H9 (cell line): Measurements from ENCODE around the gene CHST1. TPM values are rescaled to one million over a fixed set of nuclear protein-coding genes. Genes with fewer than 3 reads are reported as not detected.

Experiments used
- DNase-seq: peaks from one replicate; pipeline ENCODE4 v3.0.0-alpha.2; 2017
- H2AFZ ChIP-seq: one replicate; pipeline ENCODE4 v1.6.1; 2013; ENCODE audit warnings: mild to moderate bottlenecking, low read length, control low read depth, moderate library complexity
- H2AK5ac ChIP-seq: 2 replicates; pipeline ENCODE4 v1.6.1; 2013; ENCODE audit warnings: low read length, control low read depth, mixed read lengths; ENCODE audit not compliant: insufficient read length
- H2BK120ac ChIP-seq: one replicate; pipeline ENCODE4 v1.6.1; 2013; ENCODE audit warnings: low read depth, mild to moderate bottlenecking, low read length, control low read depth, inconsistent platforms; ENCODE audit not compliant: poor library complexity, severe bottlenecking
- H2BK12ac ChIP-seq: 2 replicates; pipeline ENCODE4 v1.6.1; 2013; ENCODE audit warnings: low read length, control low read depth, mixed read lengths, low read depth; ENCODE audit not compliant: insufficient read length
- H2BK15ac ChIP-seq: 2 replicates; pipeline ENCODE4 v1.6.1; 2013; ENCODE audit warnings: low read depth, low read length, control low read depth
- H2BK20ac ChIP-seq: one replicate; pipeline ENCODE4 v1.6.1; 2013; ENCODE audit warnings: low read depth, mild to moderate bottlenecking, low read length, control low read depth, inconsistent platforms; ENCODE audit not compliant: poor library complexity, severe bottlenecking
- H2BK5ac ChIP-seq: 2 replicates; pipeline ENCODE4 v1.6.1; 2013; ENCODE audit warnings: low read length, control low read depth, mixed read lengths; ENCODE audit not compliant: insufficient read length
- H3K14ac ChIP-seq: 2 replicates; pipeline ENCODE4 v1.6.1; 2013; ENCODE audit warnings: low read length, control low read depth; ENCODE audit not compliant: insufficient read depth
- H3K18ac ChIP-seq: 2 replicates; pipeline ENCODE4 v1.6.1; 2013; ENCODE audit warnings: low read depth, mild to moderate bottlenecking, mixed read lengths, low read length, control low read depth; ENCODE audit not compliant: insufficient read length
- H3K23ac ChIP-seq: 2 replicates; pipeline ENCODE4 v1.6.1; 2013; ENCODE audit warnings: low read length, control low read depth, mixed read lengths, low read depth; ENCODE audit not compliant: insufficient read length
- H3K23me2 ChIP-seq: 2 replicates; pipeline ENCODE4 v1.6.1; 2013; ENCODE audit warnings: low read depth, mild to moderate bottlenecking, mixed read lengths, low read length, control low read depth; ENCODE audit not compliant: insufficient read length, poor library complexity, severe bottlenecking
- H3K27ac ChIP-seq: 2 replicates; pipeline ENCODE4 v1.5.1; 2013; ENCODE audit warnings: low read length, control low read depth, mixed read lengths, low read depth; ENCODE audit not compliant: insufficient read length
- H3K27me3 ChIP-seq: 2 replicates; pipeline ENCODE4 v1.6.1; 2013; ENCODE audit warnings: low read length, control low read depth, inconsistent platforms; ENCODE audit not compliant: insufficient read depth
- H3K4ac ChIP-seq: 2 replicates; pipeline ENCODE4 v1.6.1; 2013; ENCODE audit warnings: low read depth, mild to moderate bottlenecking, control low read depth, inconsistent platforms, low read length, moderate library complexity
- H3K4me1 ChIP-seq: 2 replicates; pipeline ENCODE4 v1.6.1; 2013; ENCODE audit warnings: low read length, control low read depth, inconsistent platforms; ENCODE audit not compliant: insufficient read depth
- H3K4me2 ChIP-seq: 2 replicates; pipeline ENCODE4 v1.6.1; 2013; ENCODE audit warnings: low read length, control low read depth, mixed read lengths; ENCODE audit not compliant: insufficient read length, insufficient read depth
- H3K56ac ChIP-seq: 2 replicates; pipeline ENCODE4 v1.6.1; 2013; ENCODE audit warnings: low read depth, mild to moderate bottlenecking, mixed read lengths, low read length, control low read depth; ENCODE audit not compliant: insufficient read length
- H3K79me1 ChIP-seq: 2 replicates; pipeline ENCODE4 v1.6.1; 2013; ENCODE audit warnings: low read depth, mild to moderate bottlenecking, moderate library complexity, low read length, control low read depth, inconsistent platforms; ENCODE audit not compliant: insufficient read depth, poor library complexity, severe bottlenecking
- H3K79me2 ChIP-seq: 2 replicates; pipeline ENCODE4 v1.6.1; 2013; ENCODE audit warnings: low read length, control low read depth, inconsistent platforms; ENCODE audit not compliant: insufficient read depth
- H3K9ac ChIP-seq: 2 replicates; pipeline ENCODE4 v1.6.1; 2013; ENCODE audit warnings: low read length, control low read depth, mixed read lengths; ENCODE audit not compliant: insufficient read length; ENCODE audit errors: extremely low read depth
- H3K9me3 ChIP-seq: one replicate; pipeline ENCODE4 v1.6.1; 2013; ENCODE audit warnings: low read depth, low read length, inconsistent platforms; ENCODE audit not compliant: control insufficient read depth
- H3T11ph ChIP-seq: one replicate; pipeline ENCODE4 v1.6.1; 2013; ENCODE audit warnings: mild to moderate bottlenecking, low read length, control low read depth, inconsistent platforms
- H4K20me1 ChIP-seq: one replicate; pipeline ENCODE4 v1.6.1; 2013; ENCODE audit not compliant: control insufficient read depth, insufficient read length, insufficient read depth
- H4K5ac ChIP-seq: 2 replicates; pipeline ENCODE4 v1.6.1; 2013; ENCODE audit warnings: low read depth, mild to moderate bottlenecking, mixed read lengths, low read length, control low read depth; ENCODE audit not compliant: insufficient read length
- H4K8ac ChIP-seq: replicated peaks from 2 replicates; pipeline ENCODE4 v1.6.1; 2013; ENCODE audit warnings: low read length, control low read depth, mixed read lengths, low read depth; ENCODE audit not compliant: insufficient read length
- H4K91ac ChIP-seq: 2 replicates; pipeline ENCODE4 v1.6.1; 2013; ENCODE audit warnings: low read depth, mild to moderate bottlenecking, moderate library complexity, mixed read lengths, low read length, control low read depth; ENCODE audit not compliant: insufficient read length
- H3K27ac Mint-ChIP-seq, 3 experiments: 2 replicates in 2 of 3; 3 replicates in 1 of 3; pipeline ENCODE4 v1.8.0; 2020 to 2021; ENCODE audit warnings: mixed read lengths in 3 of 3, mild to moderate bottlenecking in 1 of 3, moderate library complexity in 1 of 3
- H3K27me3 Mint-ChIP-seq: 2 replicates; pipeline ENCODE4 v1.8.0; 2021; ENCODE audit warnings: low read depth, mild to moderate bottlenecking, moderate library complexity, mixed read lengths
- H3K36me3 Mint-ChIP-seq, 3 experiments: 2 replicates in 2 of 3; 3 replicates in 1 of 3; pipeline ENCODE4 v1.8.0; 2020 to 2021; ENCODE audit warnings: low read depth in 3 of 3, mixed read lengths in 3 of 3; ENCODE audit not compliant: insufficient read depth in 1 of 3
- H3K4me1 Mint-ChIP-seq, 2 experiments: 2 replicates each; pipeline ENCODE4 v1.8.0; 2020; ENCODE audit warnings: mixed read lengths in 2 of 2
- H3K4me3 Mint-ChIP-seq, 2 experiments: 2 replicates in 1 of 2; 3 replicates in 1 of 2; pipeline ENCODE4 v1.8.0; 2020 to 2021; ENCODE audit warnings: mild to moderate bottlenecking in 2 of 2, mixed read lengths in 2 of 2, moderate library complexity in 1 of 2
- H3K9me3 Mint-ChIP-seq, 2 experiments: 2 replicates in 1 of 2; 3 replicates in 1 of 2; pipeline ENCODE4 v1.8.0; 2020; ENCODE audit warnings: mild to moderate bottlenecking in 2 of 2, mixed read lengths in 2 of 2, moderate library complexity in 1 of 2
- CTCF ChIP-seq: fragments of 200-600 bp; sonication (generic); conservative IDR thresholded peaks from 3 replicates; pipeline ENCODE4 v1.8.0; 2021; ENCODE audit warnings: antibody characterized with exemption, mild to moderate bottlenecking
- WGBS: extraction: QIAGEN DNeasy Blood & Tissue Kit; methylation state at CpG from one replicate; pipeline ENCODE4 v1.1.7; 2013; ENCODE audit warnings: missing lambda C conversion rate, low lambda C conversion rate, mixed read lengths; ENCODE audit not compliant: insufficient read length; ENCODE audit errors: extremely low coverage; 5-methylcytosine and 5-hydroxymethylcytosine counted together
- total RNA-seq: library from RNA; stranded (reverse); gene quantifications from 2 replicates; pipeline ENCODE4 v1.2.1, GENCODE V29; 2021

Gene CHST1
- total RNA-seq, 1 experiment from 2014 or later, result 0.57 TPM

DNA sequence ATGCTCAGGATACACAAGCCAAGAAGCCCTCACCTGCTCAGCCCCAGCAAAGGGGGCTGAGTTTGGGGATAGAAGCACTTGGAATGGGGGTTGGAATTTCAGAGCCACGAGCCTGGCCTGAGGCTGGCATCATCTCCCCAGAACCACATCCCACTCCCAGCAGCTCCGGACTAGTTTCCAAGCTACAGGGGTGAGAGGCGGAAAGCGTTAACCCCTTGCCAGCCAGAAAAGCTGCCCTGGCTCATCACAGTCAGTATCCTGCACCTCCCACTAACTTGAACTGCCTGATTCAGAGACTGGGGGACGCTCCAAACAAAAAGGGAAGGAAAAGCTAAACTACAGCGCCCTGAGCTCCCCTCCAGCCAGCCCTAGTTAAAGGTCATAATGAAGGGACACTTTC, 19.0 kb upstream of the CHST1 start:
- H3K9me3 ChIP-seq, result no peaks in the 10 kb centered on the region
- no peak overlapping the region for H4K5ac ChIP-seq
- H3T11ph ChIP-seq, result no peak overlapping the region
- no peak overlapping the region for H2AFZ ChIP-seq
- no peak overlapping the region for H2BK15ac ChIP-seq
- no peaks in the 10 kb centered on the region for H3K79me1 ChIP-seq
- no peak overlapping the region for H2BK12ac ChIP-seq
- no peak overlapping the region for H3K4me2 ChIP-seq
- H4K20me1 ChIP-seq, result no peaks in the 10 kb centered on the region
- WGBS, result no CpG with 5 or more reads among the region's 6 CpGs
- no peak overlapping the region for H3K9ac ChIP-seq
- H3K9me3 Mint-ChIP-seq, result no peaks in the 10 kb centered on the region
- no peaks in the 10 kb centered on the region; a peak in 1 of 7 replicates for H3K36me3 Mint-ChIP-seq
- no peaks in the 10 kb centered on the region; the same call in 1 of the 2 replicates for H3K27me3 ChIP-seq
- H3K23ac ChIP-seq, result no peak overlapping the region
- H3K4me3 Mint-ChIP-seq, result no peak overlapping the region
- no peak overlapping the region for H2BK20ac ChIP-seq
- H3K56ac ChIP-seq, result no peak overlapping the region
- H3K4me1 ChIP-seq, result no peaks in the 10 kb centered on the region
- no peak overlapping the region for H2BK5ac ChIP-seq
- no peak overlapping the region for H3K27ac Mint-ChIP-seq
- DNase-seq, result no peak
- no peaks in the 10 kb centered on the region for H3K79me2 ChIP-seq
- no peak overlapping the region for H2AK5ac ChIP-seq
- no peak overlapping the region for H4K91ac ChIP-seq
- peaks cover 7 to 24% of the 10 kb centered on the region in 2 experiments for H3K4me1 Mint-ChIP-seq
- H4K8ac ChIP-seq, result no peak overlapping the region
- no peak for TF ChIP-seq CTCF
- no peaks in the 10 kb centered on the region for H3K23me2 ChIP-seq
- no peak overlapping the region for H2BK120ac ChIP-seq
- no peak overlapping the region for H3K18ac ChIP-seq
- no peak overlapping the region for H3K27ac ChIP-seq
- H3K27me3 Mint-ChIP-seq, result peaks cover 14% of the 10 kb centered on the region
- no peak overlapping the region for H3K4ac ChIP-seq
- no peak overlapping the region for H3K14ac ChIP-seq
